Activated T-cell treated with anti-CD3 and anti-CD28 coated beads for 4 hours (primary cell): ENCODE data around the gene COL4A3.
"Not testable (repeated sequence)": the region's sequence is repeated elsewhere in the genome, so short reads cannot be mapped to it uniquely, and the experiment has no call there.

Experiments
- DNase-seq: peaks from one replicate; pipeline ENCODE4 v3.0.0-alpha.2; 2020

COL4A3 gene

GRCh38 chr2:227160164-227160563 is 4.3 kb upstream of the COL4A3 start:
- DNase-seq = no peak

DNA sequence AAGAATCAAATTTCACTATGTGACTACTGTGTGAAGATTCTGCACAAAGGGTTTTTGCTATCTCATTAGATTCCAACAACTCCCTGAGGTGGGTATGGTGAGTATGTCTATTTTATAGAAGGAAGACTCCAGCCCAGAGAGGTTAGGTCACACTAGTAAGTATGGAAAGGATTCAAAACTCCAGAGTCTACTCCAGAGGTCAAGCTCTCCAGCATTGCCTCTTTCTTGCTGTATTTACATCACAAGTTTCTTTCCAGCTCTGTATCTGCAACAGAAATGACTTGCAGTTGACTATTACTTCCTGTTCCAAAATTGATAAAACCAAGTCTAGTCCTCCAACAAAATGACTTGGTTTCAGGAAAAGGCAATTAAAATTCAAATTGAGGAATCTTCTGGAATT is 2.5 kb upstream of the COL4A3 start:
- no peak for DNase-seq

- DNase-seq = no peak
These were observed 883 bp upstream of the COL4A3 start for GRCh38 chr2:227163485-227163997.

GRCh38 chr2:227164763-227165291 is 403 bp downstream of the COL4A3 start:
- DNase-seq = no peak

- not testable (repeated sequence) for DNase-seq
These were observed 7.4 kb downstream of the COL4A3 start for GRCh38 chr2:227171779-227172178.

DNA sequence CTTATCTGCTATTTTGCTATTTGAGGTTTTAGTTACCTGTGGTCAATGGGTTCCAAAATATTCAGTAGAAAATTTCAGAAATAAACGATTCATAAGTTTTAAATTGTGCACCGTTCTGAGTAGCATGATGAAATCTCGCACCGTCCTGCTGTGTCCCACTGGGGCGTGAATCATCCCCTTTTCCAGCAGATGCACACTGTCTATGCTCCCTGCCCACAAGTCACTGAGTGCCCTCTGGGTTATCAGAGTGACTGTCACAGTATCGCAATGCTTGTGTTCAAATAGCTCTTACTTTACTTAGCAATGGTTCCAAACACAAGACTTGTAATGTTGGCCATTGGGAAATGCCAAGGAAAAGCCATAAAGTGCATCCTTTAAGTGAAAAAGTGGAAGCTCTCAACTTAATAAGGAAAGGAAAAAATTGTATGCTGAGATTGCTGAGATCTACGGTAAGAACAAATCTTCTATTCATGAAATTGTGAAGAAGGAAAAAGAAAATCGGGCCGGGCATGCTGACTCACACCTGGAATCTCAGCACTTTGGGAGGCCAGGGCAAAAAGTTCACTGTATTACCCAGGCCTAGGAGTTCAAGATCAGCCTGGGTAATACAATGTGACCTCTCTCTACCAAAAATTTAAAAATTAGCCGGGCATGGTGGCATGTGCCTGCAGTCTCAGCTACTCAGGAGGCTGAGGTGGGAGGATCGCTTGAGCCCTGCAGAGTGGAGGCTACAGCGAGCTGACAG is 13.3 kb downstream of the COL4A3 start:
- DNase-seq = no peak

DNA sequence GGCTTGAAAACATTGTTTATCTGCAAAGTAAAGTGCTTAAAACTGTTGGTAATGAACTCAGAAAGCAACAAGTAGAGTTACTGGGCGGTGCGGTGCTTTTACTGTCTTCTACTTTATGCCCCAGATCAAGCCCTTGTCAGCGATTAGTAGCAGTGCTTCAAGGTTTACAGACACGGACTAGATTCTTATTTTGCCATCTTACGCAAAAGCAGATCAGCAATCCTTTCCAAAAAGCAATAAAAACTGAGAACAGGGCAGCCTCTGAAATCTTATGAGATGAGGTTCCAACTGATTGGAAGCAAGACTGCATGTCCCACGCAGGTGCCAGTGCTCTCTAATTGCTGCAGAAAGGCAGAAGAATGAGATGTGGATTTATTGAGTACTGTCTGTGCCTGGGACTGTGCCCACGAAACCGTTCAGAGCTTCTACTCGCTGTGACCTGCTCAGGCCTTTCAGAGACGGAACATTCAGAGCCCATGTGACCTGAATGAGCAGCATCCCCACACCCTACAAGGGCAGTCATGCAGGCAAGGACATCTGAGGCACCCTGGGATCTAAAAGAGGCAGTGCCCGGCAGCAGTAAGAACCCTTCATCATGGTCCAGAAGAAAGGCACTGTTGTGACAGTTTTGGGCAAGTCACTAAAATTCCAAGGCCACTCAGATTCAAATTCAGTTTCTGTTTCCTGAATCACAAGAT is 15.7 kb downstream of the COL4A3 start:
- DNase-seq = no peak

DNA sequence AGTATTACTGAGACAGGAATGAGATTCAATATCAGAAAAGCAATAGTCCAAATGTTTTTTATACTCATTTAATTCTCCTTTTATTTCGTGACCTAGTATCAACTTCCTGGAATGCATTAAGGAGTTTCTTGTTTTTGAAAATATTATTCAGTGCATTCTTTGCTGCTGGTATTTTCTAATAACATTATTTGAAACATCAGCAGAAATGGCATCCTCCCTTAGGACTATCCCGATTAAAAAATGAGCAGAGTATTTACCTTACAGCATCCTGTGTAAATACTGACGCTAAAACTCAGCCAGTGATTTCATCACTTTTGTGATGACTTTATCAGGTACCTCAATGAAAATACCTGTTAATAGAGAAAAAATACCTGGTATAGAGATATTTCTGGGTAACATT is 16.3 kb downstream of the COL4A3 start:
- no peak for DNase-seq

DNA sequence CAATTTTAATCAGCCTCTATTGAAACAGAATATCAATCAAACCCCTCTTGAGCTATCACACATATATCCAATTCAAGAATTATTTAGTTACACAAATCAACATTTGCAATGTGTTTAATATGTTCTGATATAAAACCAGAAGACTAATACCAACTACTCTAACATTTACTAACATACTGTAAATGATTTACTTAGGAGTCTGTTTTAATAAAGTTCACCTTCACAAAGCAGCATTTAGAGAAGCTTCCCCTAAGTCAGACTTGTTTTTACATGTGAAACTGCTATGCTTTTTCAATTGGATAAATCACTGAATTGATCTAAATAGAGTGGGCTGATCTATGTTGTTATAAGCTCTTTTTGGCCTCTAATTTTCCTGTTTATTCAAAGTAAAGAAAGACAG is 18.3 kb downstream of the COL4A3 start:
- DNase-seq = no peak

DNA sequence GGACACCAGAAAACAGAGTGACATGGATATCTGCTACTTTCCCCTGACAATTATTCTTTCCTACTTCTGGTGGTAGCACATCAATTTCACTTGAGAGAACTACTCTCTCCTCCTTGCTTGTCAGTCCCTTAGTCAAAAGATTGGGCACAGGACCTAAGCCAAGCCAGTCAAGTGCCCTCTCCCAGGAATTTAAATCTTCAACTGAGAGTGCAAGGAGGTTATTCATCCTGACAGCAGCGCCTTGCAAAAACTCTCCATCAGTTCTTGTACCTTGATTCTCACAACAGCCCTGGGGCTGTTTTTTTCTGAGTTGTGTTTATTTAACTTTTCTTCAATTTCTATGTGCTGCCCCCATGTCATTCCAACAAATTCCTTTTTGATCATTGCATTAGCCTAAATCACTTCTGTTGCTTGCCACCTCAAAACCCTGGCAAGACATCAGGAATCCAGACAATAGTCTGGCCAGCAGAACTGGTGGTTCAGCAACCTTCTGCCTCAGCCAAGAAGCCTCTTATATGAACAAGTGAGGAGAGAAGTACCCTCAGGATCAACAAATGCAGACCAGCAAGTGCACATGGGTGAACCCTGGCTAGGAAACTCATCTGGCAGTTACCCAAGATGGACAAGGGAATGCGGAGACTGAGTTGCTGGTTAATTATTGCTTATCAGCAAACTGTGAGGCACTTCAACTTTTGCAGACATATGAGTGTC is 19.4 kb downstream of the COL4A3 start:
- DNase-seq = no peak

GRCh38 chr2:227185615-227186232 is 21.3 kb downstream of the COL4A3 start:
- DNase-seq = no peak

DNA sequence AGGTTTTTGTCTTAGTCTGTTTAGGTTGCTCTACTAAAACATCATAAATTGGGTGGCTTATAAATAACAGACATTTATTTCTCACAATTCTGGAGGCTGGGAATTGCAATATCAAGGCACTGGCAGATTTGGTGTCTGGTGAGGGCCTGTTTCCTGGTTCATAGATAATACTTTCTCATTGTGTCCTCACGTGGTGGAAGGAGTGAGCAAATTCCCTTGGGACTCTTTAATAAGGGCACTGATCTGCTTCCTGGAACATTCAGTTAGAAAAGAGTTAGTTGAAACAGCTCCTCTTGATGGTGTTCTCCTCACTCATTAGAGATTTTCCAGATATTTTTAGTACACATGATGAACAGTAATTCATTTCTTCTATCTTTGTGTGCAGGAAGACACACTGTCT is 22.3 kb downstream of the COL4A3 start:
- DNase-seq = no peak

- no peak for DNase-seq
These were observed 23.9 kb downstream of the COL4A3 start for GRCh38 chr2:227188292-227188691.

DNA sequence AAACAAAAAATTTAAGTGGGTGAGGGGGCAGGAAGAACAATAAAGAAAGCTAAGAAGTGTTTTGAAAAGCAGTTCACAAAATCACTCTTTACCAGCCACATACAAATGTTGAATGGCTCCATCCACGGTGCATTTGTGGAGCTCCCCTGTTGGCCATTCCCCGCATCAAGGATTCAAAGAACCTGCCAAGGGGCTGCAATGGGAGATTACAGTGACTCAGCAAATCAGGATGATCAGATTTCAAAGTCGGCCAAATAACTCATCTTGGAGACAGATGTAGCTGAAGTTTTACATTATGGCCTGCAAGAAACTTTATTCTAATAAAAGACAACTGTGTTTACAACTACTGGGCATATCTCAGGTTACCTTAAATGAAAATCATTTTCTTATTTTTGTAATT is 26.9 kb downstream of the COL4A3 start:
- DNase-seq = no peak

- no peak for DNase-seq
These were observed 28.1 kb downstream of the COL4A3 start for GRCh38 chr2:227192491-227192890.

DNA sequence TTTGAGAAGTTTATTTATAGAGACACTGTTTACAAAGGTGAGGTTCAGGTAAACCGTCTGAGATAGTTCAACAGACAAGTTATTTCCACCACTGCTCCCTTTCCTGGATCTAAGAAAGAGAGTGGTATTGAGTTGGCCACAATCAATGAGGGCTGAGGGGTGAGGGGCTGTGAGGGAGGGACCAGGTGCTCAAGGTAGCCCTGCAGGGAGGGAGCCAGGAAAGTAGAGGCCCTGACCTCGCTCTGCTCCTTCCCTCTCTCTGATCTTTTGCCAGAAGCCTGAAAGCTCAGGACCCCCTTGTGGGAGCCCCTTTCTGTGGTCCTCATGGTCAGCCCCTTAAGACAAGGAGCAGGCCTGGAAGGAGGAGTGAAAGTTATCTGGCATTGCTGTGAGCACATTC is 29.8 kb downstream of the COL4A3 start:
- DNase-seq = no peak

DNA sequence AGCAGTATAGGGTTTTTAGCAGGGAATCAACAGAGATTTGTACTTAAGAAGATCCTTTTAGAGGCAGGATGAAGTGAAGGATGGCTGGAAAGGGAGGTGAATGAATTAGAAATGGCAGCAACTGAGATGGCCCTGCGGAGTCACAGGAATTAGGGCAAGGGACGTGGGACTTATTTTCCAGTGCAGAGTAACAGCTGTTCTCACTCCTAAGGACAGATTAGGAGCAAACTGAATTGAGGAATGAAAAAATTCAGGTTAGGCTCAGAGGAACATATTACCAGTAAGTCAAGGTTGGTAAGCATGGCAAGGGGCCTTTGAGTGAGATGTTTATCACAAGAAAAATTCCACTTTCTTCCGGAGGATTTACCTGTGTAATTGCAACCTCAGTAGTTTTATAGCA is 34.4 kb downstream of the COL4A3 start:
- DNase-seq = no peak

DNA sequence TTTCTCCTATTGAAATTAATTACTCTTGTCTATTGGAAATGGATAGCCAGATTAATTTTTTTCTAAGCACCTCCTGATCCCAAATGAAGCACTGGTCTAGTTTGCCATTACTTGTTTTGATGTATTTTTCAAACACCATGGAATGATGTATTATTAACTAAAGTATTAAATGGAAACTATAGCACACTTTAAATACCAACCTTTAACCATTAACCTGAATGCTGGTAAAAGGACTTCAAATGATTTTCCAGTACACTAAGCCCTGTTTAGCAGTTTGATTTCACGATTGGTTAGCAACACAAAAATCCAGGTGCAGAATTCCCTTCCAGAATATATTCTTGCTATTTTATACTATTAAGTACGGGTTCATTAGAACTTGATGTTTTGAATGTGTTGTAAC is 37.3 kb downstream of the COL4A3 start:
- no peak for DNase-seq

GRCh38 chr2:227204452-227204851 is 40.0 kb downstream of the COL4A3 start:
- no peak for DNase-seq

GRCh38 chr2:227205701-227206100 is 41.3 kb downstream of the COL4A3 start:
- no peak for DNase-seq

- no peak for DNase-seq
These were observed 42.0 kb downstream of the COL4A3 start for GRCh38 chr2:227206406-227206805.

- no peak for DNase-seq
These were observed 43.1 kb downstream of the COL4A3 start for GRCh38 chr2:227207573-227207972.

- no peak for DNase-seq
These were observed 50.2 kb downstream of the COL4A3 start for GRCh38 chr2:227214622-227215041.
